NCI-H748 treated with DMSO at 0.1 percent for 48 hours (cell line): ENCODE results near the gene MAML2.

Source experiments
- DNase-seq: peaks from one replicate; lab custom pipeline; 2025; lab: John Stamatoyannopoulos, UW

MAML2 gene

GRCh38 chr11:96067160-96067559 lies 275.8 kb downstream of the MAML2 start:
- DNase-seq, result no peak

- DNase-seq, result no peak
Observed at GRCh38 chr11:96065379-96065778, 277.6 kb downstream of the MAML2 start.

- DNase-seq, result no peak
Observed at GRCh38 chr11:96063886-96064285, 279.1 kb downstream of the MAML2 start.

- DNase-seq, result no peak
Observed at GRCh38 chr11:96063053-96063452, 279.9 kb downstream of the MAML2 start.

GRCh38 chr11:96062134-96062533 lies 280.9 kb downstream of the MAML2 start:
- DNase-seq, result no peak

- DNase-seq, result no peak
Observed at GRCh38 chr11:96061730-96062129, 281.3 kb downstream of the MAML2 start.

- no peak for DNase-seq
Observed at GRCh38 chr11:96061069-96061468, 281.9 kb downstream of the MAML2 start.

GRCh38 chr11:96057502-96057901 lies 285.5 kb downstream of the MAML2 start:
- DNase-seq, result no peak

- DNase-seq, result no peak
Observed at GRCh38 chr11:96056576-96056975, 286.4 kb downstream of the MAML2 start.

GRCh38 chr11:96055706-96056387 lies 287.1 kb downstream of the MAML2 start:
- DNase-seq, result no peak

- DNase-seq, result peak; percentile 2
Observed at GRCh38 chr11:96054870-96055705, 287.9 kb downstream of the MAML2 start.

- DNase-seq, result no peak
Observed at GRCh38 chr11:96052921-96053651, 289.9 kb downstream of the MAML2 start.

- DNase-seq, result no peak
Observed at GRCh38 chr11:96051820-96052219, 291.2 kb downstream of the MAML2 start.

GRCh38 chr11:96050435-96051182 lies 292.4 kb downstream of the MAML2 start:
- no peak for DNase-seq

- DNase-seq, result no peak
Observed at GRCh38 chr11:96049426-96049825, 293.6 kb downstream of the MAML2 start.

GRCh38 chr11:96045622-96046456 lies 297.2 kb downstream of the MAML2 start:
- DNase-seq, result no peak

GRCh38 chr11:96044747-96045146 lies 298.2 kb downstream of the MAML2 start:
- no peak for DNase-seq

GRCh38 chr11:96044311-96044710 lies 298.7 kb downstream of the MAML2 start:
- no peak for DNase-seq

GRCh38 chr11:96043291-96043690 lies 299.7 kb downstream of the MAML2 start:
- DNase-seq, result no peak

- DNase-seq, result no peak
Observed at GRCh38 chr11:96038046-96038445, 304.9 kb downstream of the MAML2 start.

- DNase-seq, result no peak
Observed at GRCh38 chr11:96037405-96037949, 305.5 kb downstream of the MAML2 start.
